Suppressor macrophage (primary cell): ENCODE results near the gene ASB10.

Source experiments
- DNase-seq, 4 experiments: peaks; one replicate each; pipeline ENCODE4 v3.0.0-alpha.2; 2020 to 2022

Gene ASB10

DNA sequence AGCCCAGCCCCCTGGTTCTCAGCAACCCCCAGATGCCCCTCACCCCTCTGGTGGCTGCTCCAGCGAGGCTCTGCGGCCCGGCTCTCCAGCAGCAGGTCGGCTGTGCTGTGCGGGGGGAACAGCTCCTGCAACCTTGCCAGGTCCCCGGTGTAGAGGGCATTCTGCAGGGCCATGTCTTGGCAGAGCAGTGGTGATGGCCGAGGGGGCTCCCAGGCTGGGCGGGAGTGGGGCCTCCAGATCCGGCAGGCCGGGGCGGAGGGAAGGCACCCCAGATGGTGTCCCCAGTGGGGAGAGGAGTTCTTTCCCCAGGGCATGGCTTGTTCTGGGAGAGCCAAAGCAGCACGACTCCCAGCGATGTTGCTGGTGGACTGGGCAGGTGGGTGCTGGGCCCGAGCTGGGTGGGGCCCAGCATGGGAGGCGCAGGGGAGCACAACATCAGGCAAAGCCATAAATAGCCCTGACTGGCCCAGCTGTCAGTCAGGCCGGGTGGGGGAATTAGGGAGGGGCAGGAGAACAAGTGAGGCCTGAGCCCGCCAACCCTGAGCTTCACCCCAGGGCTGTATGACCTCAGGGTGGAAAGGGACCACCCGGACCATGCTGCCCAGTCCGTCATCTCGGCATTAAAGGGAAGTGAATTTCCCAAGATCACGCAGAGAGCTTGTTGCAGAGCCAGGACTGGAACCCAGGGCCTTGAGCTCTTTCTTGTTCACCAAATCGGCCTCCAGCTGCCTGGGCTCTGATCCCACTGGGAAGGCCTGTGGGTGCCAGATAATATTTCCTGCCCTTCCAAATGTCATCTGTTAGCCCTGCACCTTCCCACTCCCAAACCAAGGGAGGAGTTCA is 580 bp upstream of the ASB10 start:
- DNase-seq = no peak

DNA sequence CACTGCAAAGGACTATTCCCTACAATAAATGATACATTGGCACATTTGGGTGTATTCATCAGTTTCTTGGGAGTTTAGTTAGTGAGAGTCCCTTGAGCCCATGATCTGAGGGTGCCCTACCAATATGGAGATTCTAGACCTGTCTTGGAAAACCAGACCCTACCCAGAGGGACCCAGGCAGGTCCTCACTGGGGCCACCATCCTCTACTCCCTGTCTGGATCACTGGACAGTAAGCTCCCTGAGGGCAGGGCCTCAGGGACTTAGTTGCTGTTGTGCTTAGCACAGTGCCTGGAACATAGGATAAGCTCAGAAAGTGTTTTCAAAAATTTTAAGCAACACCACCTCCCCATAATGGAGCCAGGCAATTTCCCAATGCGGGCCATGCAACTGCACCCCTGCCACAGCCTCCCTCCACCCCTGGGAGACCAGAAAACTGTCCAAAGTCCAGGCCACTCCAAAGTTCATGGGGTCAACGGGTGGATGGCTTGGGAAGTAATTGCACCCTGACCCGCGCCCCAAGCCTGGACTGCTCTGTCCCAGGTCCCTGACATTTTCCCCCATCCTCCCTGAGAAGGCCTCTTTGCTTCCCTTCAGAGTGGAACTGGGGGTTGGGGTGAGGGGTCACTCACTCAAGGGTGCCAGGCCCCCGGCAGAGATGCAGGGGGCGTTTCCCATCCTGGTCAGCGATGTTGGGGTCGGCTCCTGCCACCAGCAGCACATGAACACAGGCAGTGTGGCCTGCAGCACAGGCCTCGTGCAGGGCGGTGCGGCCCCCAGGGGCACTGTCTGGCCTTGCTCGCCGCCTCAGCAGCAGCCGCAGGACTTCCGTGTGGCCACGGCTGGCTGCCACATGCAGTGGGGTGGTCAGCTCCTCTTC is 1.0 kb downstream of the ASB10 start:
- DNase-seq = no peak

- no peak for DNase-seq
Measured at GRCh38 chr7:151181011-151181431, 6.0 kb downstream of the ASB10 start.

- no peak for DNase-seq
Measured at GRCh38 chr7:151179946-151180345, 7.1 kb downstream of the ASB10 start.

DNA sequence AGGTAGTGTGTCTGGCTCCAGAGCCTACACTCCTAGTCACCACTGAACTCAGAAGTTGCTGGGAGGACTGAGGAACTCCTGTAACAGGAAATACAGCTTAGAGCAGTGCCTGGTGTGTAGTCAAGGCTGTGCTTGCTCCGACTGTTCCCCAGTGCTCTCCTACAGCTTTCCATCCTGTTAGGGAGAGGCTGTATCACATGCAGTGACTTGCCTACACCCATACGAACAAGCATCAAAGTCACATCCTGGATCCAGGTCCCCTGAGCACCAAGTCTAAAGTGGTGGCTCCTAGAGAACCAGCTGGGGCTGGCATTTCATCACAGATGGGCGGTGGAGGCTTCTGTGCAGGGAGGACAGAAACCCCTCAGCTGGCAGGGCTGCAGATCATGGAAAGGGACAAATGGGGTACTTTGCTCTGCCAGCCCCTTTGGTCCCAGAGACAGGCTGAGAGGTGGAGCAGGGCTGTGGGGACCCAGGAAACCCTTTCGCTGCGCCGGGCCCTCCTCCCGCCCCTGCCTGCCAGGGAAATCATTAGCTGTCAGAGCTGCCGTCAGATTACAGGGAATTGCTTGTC is 7.7 kb downstream of the ASB10 start:
- no peak for DNase-seq

DNA sequence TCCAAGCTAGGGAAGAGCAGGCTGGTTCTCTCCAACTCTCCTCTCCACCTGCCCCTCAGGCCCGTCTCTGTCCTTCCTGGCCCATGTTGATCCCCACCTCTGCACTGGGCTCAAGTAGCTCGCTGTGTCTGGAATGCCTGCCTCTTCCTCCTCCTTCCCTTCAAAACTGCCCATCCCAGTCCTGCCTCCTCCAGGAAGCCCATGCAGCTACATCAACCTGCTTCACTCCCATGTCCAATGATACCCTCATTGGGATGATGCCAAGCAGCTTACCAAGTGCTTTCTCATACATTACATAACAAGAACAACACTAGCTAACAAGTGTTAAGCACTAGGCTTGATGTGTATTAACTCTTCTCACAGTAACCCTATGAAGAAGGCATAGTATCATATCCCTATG is 8.2 kb downstream of the ASB10 start:
- DNase-seq = no peak

- no peak for DNase-seq
Measured at GRCh38 chr7:151178236-151178635, 8.8 kb downstream of the ASB10 start.

GRCh38 chr7:151177310-151177709 is 9.7 kb downstream of the ASB10 start:
- no peak for DNase-seq

GRCh38 chr7:151176401-151176800 is 10.6 kb downstream of the ASB10 start:
- DNase-seq = no peak

- DNase-seq = no peak
Measured at GRCh38 chr7:151175793-151176311, 11.2 kb downstream of the ASB10 start.

DNA sequence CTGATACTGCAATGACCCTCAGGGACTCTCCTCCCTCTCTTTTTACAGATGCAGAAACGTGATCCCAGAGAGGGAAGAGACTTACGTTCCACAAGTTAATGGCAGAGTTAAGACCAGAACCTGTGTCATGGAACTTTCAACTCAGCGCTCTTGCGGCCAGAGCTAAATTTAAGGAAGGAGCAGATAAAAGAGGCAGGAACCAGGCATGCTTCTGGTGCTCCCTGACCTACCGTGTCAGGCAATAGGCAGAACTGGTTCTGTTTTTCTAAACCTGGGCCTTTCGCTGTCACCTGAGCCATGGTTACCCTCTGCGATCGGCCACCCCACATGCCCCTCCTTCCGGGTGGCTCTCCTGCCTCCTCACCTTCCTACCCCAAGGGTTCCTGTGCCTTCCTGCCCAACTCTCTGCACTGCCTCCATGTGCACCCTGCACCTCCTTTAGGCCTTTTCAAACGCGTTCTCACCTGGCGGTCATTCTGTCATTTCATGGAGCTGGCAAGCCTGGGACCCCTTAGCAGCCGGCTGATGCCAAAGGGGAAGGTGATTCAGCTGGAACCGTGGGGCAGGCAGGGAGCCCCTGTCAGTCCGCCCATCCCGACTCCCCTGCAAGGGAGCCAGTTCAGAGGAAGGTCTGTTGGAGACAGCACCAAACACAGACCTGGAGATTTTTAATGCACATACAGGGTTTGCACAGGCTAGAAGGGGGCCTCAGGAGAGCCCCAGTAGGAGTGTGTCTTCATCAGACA is 11.8 kb downstream of the ASB10 start:
- DNase-seq = no peak

DNA sequence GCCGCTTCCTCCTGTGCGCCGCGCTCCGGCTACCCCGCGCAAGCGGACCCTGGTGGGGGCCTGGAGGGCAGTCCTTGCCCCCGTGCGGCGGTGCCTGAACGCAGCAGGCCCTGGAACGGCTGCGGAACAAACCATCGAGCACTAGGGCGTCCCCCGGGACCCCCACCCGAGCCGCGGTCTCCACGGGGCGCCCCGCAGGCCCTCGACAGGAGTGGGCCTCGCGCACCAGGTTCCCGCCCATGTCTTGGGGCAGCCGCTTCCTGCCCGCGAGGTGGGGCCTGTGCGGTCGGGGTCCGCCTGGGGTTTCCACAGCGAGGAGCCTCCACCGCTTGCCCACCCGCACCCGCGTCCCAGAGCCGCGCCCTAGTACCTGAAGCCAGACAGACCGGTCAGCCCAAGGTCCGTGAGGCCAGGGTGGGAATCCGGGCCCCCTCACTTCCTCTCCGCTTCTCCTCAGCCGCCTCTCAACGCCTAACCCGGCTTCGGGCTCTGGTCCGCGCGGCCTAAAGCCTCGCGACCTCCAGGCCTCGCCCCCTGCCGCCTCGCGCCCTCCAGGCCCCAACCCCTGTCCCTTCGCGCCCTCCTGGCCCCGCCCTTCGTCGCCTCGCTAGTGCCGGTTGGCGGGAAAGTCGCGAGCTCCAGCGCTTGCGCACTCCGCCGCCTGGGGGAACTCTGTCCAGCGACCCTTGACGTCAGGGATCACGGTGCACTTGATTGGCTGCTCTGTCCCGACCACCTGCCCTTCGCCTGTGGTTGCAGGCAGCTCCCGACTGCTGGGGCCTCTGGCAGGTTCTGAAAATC is 12.6 kb downstream of the ASB10 start:
- peak in 3 of 4 experiments; percentile 11 to 24 (median 13) for DNase-seq

DNA sequence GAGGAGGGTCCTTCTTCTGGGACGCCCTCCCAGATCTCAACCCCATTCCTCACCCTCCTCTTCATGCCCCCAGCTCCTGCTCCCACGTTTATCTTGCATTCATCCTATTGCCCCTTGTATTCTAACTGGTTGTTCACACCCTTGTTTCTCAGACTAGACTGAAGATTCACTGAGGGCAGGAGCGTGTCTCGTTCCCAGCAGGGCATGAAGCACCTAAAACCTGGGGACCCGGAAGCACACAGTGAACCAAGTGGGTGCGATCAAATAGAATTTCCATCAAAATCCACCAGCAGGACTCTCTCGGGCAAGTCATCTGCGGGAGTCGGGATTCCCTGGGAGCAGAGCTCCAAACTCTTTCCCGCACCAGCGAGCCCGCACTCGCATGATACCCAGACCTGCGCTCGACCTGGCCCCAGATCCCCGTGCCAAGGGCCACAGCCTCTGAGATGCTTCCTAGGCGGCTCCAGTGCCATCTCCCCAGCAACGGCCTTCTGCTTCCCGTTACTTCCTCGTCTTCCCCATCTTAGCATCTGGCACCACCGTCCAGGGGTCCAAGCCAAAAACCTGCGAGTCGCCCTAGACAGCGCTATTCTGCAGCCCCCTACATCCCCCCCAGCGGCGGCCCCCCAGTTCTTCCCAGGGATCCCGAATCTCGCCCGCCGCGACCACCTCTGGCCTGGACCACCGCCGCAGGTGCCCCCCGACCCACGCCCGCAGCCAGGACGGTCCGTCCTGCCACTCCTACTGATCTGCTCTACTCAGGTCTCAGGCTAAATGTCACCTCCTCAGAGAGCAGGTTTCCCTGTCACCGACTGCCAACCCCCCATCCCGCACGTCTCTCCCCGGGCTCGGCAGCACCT is 13.4 kb downstream of the ASB10 start:
- DNase-seq = no peak

- peak; percentile 76 to 92 (median 89) for DNase-seq
Measured at GRCh38 chr7:151172273-151173141, 14.5 kb downstream of the ASB10 start.

- no peak for DNase-seq
Measured at GRCh38 chr7:151168787-151169162, 18.3 kb downstream of the ASB10 start.

GRCh38 chr7:151168003-151168786 is 18.9 kb downstream of the ASB10 start:
- DNase-seq = peak; percentile 58 to 81 (median 72)

- peak in 2 of 4 experiments; percentile 38 to 58 for DNase-seq
Measured at GRCh38 chr7:151167197-151167961, 19.7 kb downstream of the ASB10 start, which contains the start of gene GBX1. Gene GBX1 (minus strand): TSS chr7:151167694. CDS start chr7:151167548, 146 bp downstream.
